Airway epithelial cell (primary cell): ENCODE data around the gene DUX4. TPM values are rescaled to one million over a fixed set of nuclear protein-coding genes. Genes with fewer than 3 reads are reported as not detected.

Experiments used
- total RNA-seq: library from RNA; depleted of rRNA; stranded (reverse); fragments of >200 nt; gene quantifications from 2 replicates; pipeline ENCODE4 v1.2.3, GENCODE V29; 2015

DUX4 gene
- not detected in 2 replicates for total RNA-seq

GRCh38 chr4:190173428-190173827 is at the start of gene DUX4:
TSS of gene DUX4 (plus strand) at chr4:190173774. CDS start at chr4:190173774, 0 bp downstream.

Other genes starting within 250 kb of the DUX4 start
- gene FRG1, start 232.9 kb upstream of the DUX4 start, total RNA-seq, result 30.9 and 35.5 TPM in 2 replicates
- not detected in 2 replicates for gene FRG2, start 146.5 kb upstream of the DUX4 start, total RNA-seq
- not detected in 2 replicates for gene DBET, start 109.3 kb upstream of the DUX4 start, total RNA-seq